ENCODE data around the gene UBQLN4. TPM values are rescaled to one million over a fixed set of nuclear protein-coding genes. Genes with fewer than 3 reads are reported as not detected.

Gene UBQLN4
- total and polyA plus RNA-seq, 2 of the 4 experiments (the other 2 are of a cell fraction): 8.8 to 21.6 TPM

GRCh38 chr1:156083800-156084790 lies 30.5 kb upstream of the UBQLN4 start (continued):
- no peak for TF ChIP-seq CHD1 (IDR thresholded peaks at IDR 0.05; ENCODE audit: low read depth, low read length)
- TF ChIP-seq MAFK (IDR thresholded peaks at IDR 0.05; ENCODE audit: low read depth, low read length): no peak

- H2BK20ac ChIP-seq (ENCODE audit: low read depth, low read length): no peak within 1 kb of the TSS
- peaks cover 17% of the 10 kb centered on the region for H4K20me1 ChIP-seq (ENCODE audit: insufficient read depth, low read length)
- peak within 1 kb of the TSS; percentile 71 for H3K4me3 ChIP-seq (ENCODE audit: insufficient read depth, low read depth, low read length)
- peak within 1 kb of the TSS; percentile 92 for H3K4me2 ChIP-seq (ENCODE audit: low read depth, low read length)
- H3K27ac ChIP-seq (ENCODE audit: insufficient read depth, low read length): peak within 1 kb of the TSS; percentile 91
- peak within 1 kb of the TSS; percentile 94 for H3K9ac ChIP-seq (ENCODE audit: low read depth, low read length)
- H3K9me3 ChIP-seq (ENCODE audit: control insufficient read depth, insufficient read depth, low read length): no peaks in the 10 kb centered on the region
- peak within 1 kb of the TSS; percentile 78 for H4K5ac ChIP-seq (ENCODE audit: low read depth, low read length)
- peak within 1 kb of the TSS; percentile 43; the same call in 1 of the 2 replicates for H3K18ac ChIP-seq (ENCODE audit: low read depth, low read length)
- in situ Hi-C loops (cut with MboI; ENCODE audit: low sequenced_read_pairs) (no loop called here), intact Hi-C loops (cut with micrococcal nuclease) (loop anchor here (1.0 kb wide), 1 partner anchor 28 kb away; the partner anchor contains the start of gene LAMTOR2), dilution Hi-C loops (cut with HindIII; ENCODE audit: low sequenced_read_pairs, unreplicated experiment) (no loop called here)
- ATAC-seq (ENCODE audit: low read depth) (peak; percentile 67), DNase-seq (peak; percentile 64)
- CTCF ChIA-PET: interaction anchor here (1.5 kb wide), 1 partner anchor 142 kb away, joined by 7 read pairs; no protein-coding TSS in a partner anchor
- peak within 1 kb of the TSS; percentile 87 for H4K91ac ChIP-seq (ENCODE audit: insufficient read depth, low read depth, low read length)
- H2BK15ac ChIP-seq (ENCODE audit: low read depth, low read length): no peak within 1 kb of the TSS; the same call in 2 of the 3 replicates
- peak within 1 kb of the TSS; percentile 57 for H2BK5ac ChIP-seq (ENCODE audit: low read depth, low read length, poor library complexity, severe bottlenecking)
- peak within 1 kb of the TSS; percentile 91 for H3K4ac ChIP-seq (ENCODE audit: low read depth, low read length)
- peaks cover 25 to 84% of the 10 kb centered on the region in 2 experiments for H3K79me1 ChIP-seq (ENCODE audit: low read depth in 1 of 2, low read length in 2 of 2)
- H2BK120ac ChIP-seq (ENCODE audit: low read depth, low read length): peak within 1 kb of the TSS; percentile 70
- peak within 1 kb of the TSS; percentile 94 for H3K23ac ChIP-seq (ENCODE audit: low read depth, low read length)
- peaks cover 3% of the 10 kb centered on the region; the same call in 1 of the 2 replicates for H3K36me3 ChIP-seq (ENCODE audit: control insufficient read depth, insufficient read depth, low read length)
- peak within 1 kb of the TSS; percentile 77 to 94 for H4K8ac ChIP-seq (ENCODE audit: low read depth in 2 of 2, low read length in 2 of 2)
- POLR2A ChIA-PET (ENCODE audit: unreplicated experiment): no interaction called here
- peak within 1 kb of the TSS; percentile 82 for H3K56ac ChIP-seq (ENCODE audit: extremely low read depth, insufficient read depth, low read length)
- H2AK9ac ChIP-seq (replicated peaks; ENCODE audit: low read depth, low read length, poor library complexity): peak within 1 kb of the TSS; percentile 98
- H2AK5ac ChIP-seq (ENCODE audit: low read depth, low read length): peak within 1 kb of the TSS; percentile 96
- peak within 1 kb of the TSS; percentile 91 for H3K14ac ChIP-seq (replicated peaks; ENCODE audit: low read depth, low read length)
- peak within 1 kb of the TSS; percentile 97 for H2AFZ ChIP-seq (replicated peaks; ENCODE audit: low read length, poor library complexity)
- H3K9me1 ChIP-seq (ENCODE audit: insufficient read depth, low read length): peaks cover 4% of the 10 kb centered on the region
- BruUV-seq (replicated peaks): no TSS peak
- 0% methylated on average over 3 of the region's 62 CpGs; no CpG with 5 or more reads in 1 of the 2 experiments for WGBS, 2 experiments (ENCODE audit: extremely low coverage in 2 of 2, insufficient read length in 1 of 2)
- H3K4me1 ChIP-seq (ENCODE audit: control insufficient read depth, insufficient read depth, low read length): peaks cover 17% of the 10 kb centered on the region
- no peaks in the 10 kb centered on the region for H3K27me3 ChIP-seq (ENCODE audit: control insufficient read depth, insufficient read depth, low read length)
- TF ChIP-seq NFE2L2 (IDR thresholded peaks at IDR 0.05; ENCODE audit: low read depth, low read length) (no peak), MAZ (IDR thresholded peaks at IDR 0.05; ENCODE audit: borderline replicate concordance, low read depth, low read length) (peak; percentile 90), RFX5 (IDR thresholded peaks at IDR 0.05; ENCODE audit: low read depth, low read length) (no peak), FOS (IDR thresholded peaks at IDR 0.05; ENCODE audit: low read depth, low read length) (no peak), SMC3 (IDR thresholded peaks at IDR 0.05; ENCODE audit: low read depth, low read length) (no peak), CEBPB (IDR thresholded peaks at IDR 0.05; ENCODE audit: low read depth, low read length) (no peak), BHLHE40 (IDR thresholded peaks at IDR 0.05; ENCODE audit: low read depth, low read length) (no peak), CTCF (conservative IDR thresholded peaks at IDR 0.05; ENCODE audit: low read depth, low read length) (no peak), RAD21 (IDR thresholded peaks at IDR 0.05; ENCODE audit: low read length) (no peak), CHD1 (IDR thresholded peaks at IDR 0.05; ENCODE audit: low read depth, low read length) (no peak)
These were observed 28.9 kb upstream of the UBQLN4 start, which contains the start of gene MEX3A for GRCh38 chr1:156082309-156083091. TSS of gene MEX3A (minus strand) at chr1:156082465. CDS start at chr1:156081998, 467 bp downstream.
